ENCODE data around the gene COX6A2. TPM values are rescaled to one million over a fixed set of nuclear protein-coding genes. Genes with fewer than 3 reads are reported as not detected.

COX6A2 gene
- total RNA-seq, 4 donors from 2014 or later, result 597 to 1,192 (median 930) TPM

GRCh38 chr16:31390504-31391041 lies 37.6 kb downstream of the COX6A2 start:
- Histone ChIP-seq H3K4me3 (no peak overlapping the region), H3K27ac (no peak overlapping the region), H3K36me3 (no peaks in the 10 kb centered on the region), H3K9me3 (no peaks in the 10 kb centered on the region), H3K4me1 (no peaks in the 10 kb centered on the region), H3K27me3 (no peaks in the 10 kb centered on the region)
- ATAC-seq, result no peak
- TF ChIP-seq, protein P1, sequence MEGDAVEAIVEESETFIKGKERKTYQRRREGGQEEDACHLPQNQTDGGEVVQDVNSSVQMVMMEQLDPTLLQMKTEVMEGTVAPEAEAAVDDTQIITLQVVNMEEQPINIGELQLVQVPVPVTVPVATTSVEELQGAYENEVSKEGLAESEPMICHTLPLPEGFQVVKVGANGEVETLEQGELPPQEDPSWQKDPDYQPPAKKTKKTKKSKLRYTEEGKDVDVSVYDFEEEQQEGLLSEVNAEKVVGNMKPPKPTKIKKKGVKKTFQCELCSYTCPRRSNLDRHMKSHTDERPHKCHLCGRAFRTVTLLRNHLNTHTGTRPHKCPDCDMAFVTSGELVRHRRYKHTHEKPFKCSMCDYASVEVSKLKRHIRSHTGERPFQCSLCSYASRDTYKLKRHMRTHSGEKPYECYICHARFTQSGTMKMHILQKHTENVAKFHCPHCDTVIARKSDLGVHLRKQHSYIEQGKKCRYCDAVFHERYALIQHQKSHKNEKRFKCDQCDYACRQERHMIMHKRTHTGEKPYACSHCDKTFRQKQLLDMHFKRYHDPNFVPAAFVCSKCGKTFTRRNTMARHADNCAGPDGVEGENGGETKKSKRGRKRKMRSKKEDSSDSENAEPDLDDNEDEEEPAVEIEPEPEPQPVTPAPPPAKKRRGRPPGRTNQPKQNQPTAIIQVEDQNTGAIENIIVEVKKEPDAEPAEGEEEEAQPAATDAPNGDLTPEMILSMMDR (IDR thresholded peaks at IDR 0.05 in 4 of 5, conservative IDR thresholded peaks at IDR 0.05 in 1 of 5), result no peak
- no peak for TF ChIP-seq POLR2A (IDR thresholded peaks at IDR 0.05)
- in situ Hi-C loops (cut with MboI; ENCODE audit: low sequenced_read_pairs in 4 of 4), result no loop called here
- intact Hi-C loops (cut with DNase I; ENCODE audit: low total_unique reads), result no loop called here
- no peak for DNase-seq

GRCh38 chr16:31388535-31388934 lies 39.6 kb downstream of the COX6A2 start:
- H3K9me3 ChIP-seq, result no peaks in the 10 kb centered on the region
- no peak overlapping the region for H3K4me3 ChIP-seq
- TF ChIP-seq, protein P1 (IDR thresholded peaks at IDR 0.05 in 4 of 5, conservative IDR thresholded peaks at IDR 0.05 in 1 of 5), result no peak
- DNase-seq, result no peak
- ATAC-seq, result no peak
- in situ Hi-C loops (cut with MboI; ENCODE audit: low sequenced_read_pairs in 4 of 4) (loop anchor here in 1 of 4 donors (10.0 kb wide), 1 partner anchor 56 kb away; the partner anchor contains the start of gene ZNF843), intact Hi-C loops (cut with DNase I; ENCODE audit: low total_unique reads) (no loop called here)
- no peaks in the 10 kb centered on the region for H3K36me3 ChIP-seq
- no peaks in the 10 kb centered on the region for H3K4me1 ChIP-seq
- H3K27me3 ChIP-seq, result no peaks in the 10 kb centered on the region
- no peak overlapping the region for H3K27ac ChIP-seq

GRCh38 chr16:31386157-31386984 lies 41.8 kb downstream of the COX6A2 start:
- Histone ChIP-seq H3K9me3 (no peaks in the 10 kb centered on the region), H3K36me3 (no peaks in the 10 kb centered on the region), H3K4me3 (no peak overlapping the region), H3K27ac (no peak overlapping the region), H3K4me1 (no peaks in the 10 kb centered on the region), H3K27me3 (no peaks in the 10 kb centered on the region)
- DNase-seq (no peak), ATAC-seq (peak; percentile 46 to 52)
- TF ChIP-seq, protein P1 (IDR thresholded peaks at IDR 0.05 in 4 of 5, conservative IDR thresholded peaks at IDR 0.05 in 1 of 5), result no peak
- TF ChIP-seq POLR2A (IDR thresholded peaks at IDR 0.05), result no peak
- in situ Hi-C loops (cut with MboI; ENCODE audit: low sequenced_read_pairs in 4 of 4) (loop anchor here in 1 of 4 donors (10.0 kb wide), 1 partner anchor 58 kb away; the partner anchor contains the start of gene ZNF843), intact Hi-C loops (cut with DNase I; ENCODE audit: low total_unique reads) (no loop called here)

DNA sequence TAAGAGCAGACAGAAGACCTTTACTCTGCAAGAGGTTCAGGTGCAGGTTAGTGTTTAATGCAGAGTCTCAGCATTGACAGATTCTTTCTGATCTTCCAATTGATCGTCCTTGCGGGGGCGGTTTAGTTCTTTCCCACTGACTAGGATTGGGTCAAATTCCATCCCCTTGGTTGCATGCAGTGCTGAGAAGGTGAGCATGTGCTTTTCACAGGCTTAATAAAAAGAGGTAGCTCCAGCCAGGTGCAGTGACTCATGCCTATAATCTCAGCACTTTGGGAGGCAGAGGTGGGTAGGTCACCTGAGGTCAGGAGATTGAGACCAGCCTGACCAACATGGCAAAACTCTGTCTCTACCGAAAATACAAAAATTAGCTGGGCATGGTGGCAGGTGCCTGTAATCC lies 42.5 kb downstream of the COX6A2 start:
- in situ Hi-C loops (cut with MboI; ENCODE audit: low sequenced_read_pairs in 4 of 4) (loop anchor here in 1 of 4 donors (10.0 kb wide), 1 partner anchor 59 kb away; the partner anchor contains the start of gene ZNF843), intact Hi-C loops (cut with DNase I; ENCODE audit: low total_unique reads) (no loop called here)
- Histone ChIP-seq H3K27me3 (no peaks in the 10 kb centered on the region), H3K9me3 (no peaks in the 10 kb centered on the region), H3K4me1 (no peaks in the 10 kb centered on the region), H3K4me3 (no peak overlapping the region), H3K27ac (no peak overlapping the region), H3K36me3 (no peaks in the 10 kb centered on the region)
- TF ChIP-seq, protein P1 (IDR thresholded peaks at IDR 0.05 in 4 of 5, conservative IDR thresholded peaks at IDR 0.05 in 1 of 5), result no peak
- no peak for TF ChIP-seq POLR2A (IDR thresholded peaks at IDR 0.05)
- DNase-seq, result no peak
- ATAC-seq, result no peak
